Caco-2 (cell line): ENCODE measurements around the gene TBXAS1. TPM values are rescaled to one million over a fixed set of nuclear protein-coding genes. Genes with fewer than 3 reads are reported as not detected.

Source experiments
- BruUV-seq: library from RNA; stranded (reverse); fragments of 400-500 nt; replicated peaks from 2 replicates; lab custom pipeline; 2021; lab: Mats Ljungman, UMichigan
- CTCF ChIA-PET: fragments of 300-600 bp; sonication (Branson Sonifier 250); formaldehyde crosslinking; loops from one replicate; lab custom pipeline; 2022; ENCODE audit warnings: antibody characterized with exemption; lab: Charles Lee
- POLR2A ChIA-PET: fragments of 300-600 bp; sonication (Branson Sonifier 250); formaldehyde crosslinking; loops from one replicate; lab custom pipeline; 2022; ENCODE audit warnings: antibody characterized with exemption; lab: Charles Lee
- DNase-seq, 2 experiments: peaks; one replicate each; pipeline versions ENCODE4 v3.0.0 to v3.0.0-alpha.2; 2020 to 2022
- H3K27me3 ChIP-seq: replicated peaks from 2 replicates; pipeline ENCODE4 v1.6.0; 2011; ENCODE audit warnings: low read length; ENCODE audit not compliant: control insufficient read depth, insufficient read depth
- H3K36me3 ChIP-seq: 2 replicates; pipeline ENCODE4 v1.5.1; 2011; ENCODE audit warnings: low read length; ENCODE audit not compliant: control insufficient read depth, insufficient read depth
- H3K4me1 ChIP-seq: fragments of 250-450 bp; sonication (Bioruptor Pico); 2 replicates; pipeline ENCODE4 v1.5.1; 2020; ENCODE audit warnings: mild to moderate bottlenecking
- H3K4me3 ChIP-seq: 2 replicates; pipeline ENCODE4 v1.5.1; 2011; ENCODE audit warnings: low read depth, mild to moderate bottlenecking, control low read depth, low read length
- H3K9me3 ChIP-seq: fragments of 250-450 bp; sonication (Bioruptor Pico); 2 replicates; pipeline ENCODE4 v1.5.1; 2020; ENCODE audit warnings: mild to moderate bottlenecking, moderate library complexity
- H3K27ac Mint-ChIP-seq: one replicate; pipeline ENCODE4 v1.8.0; 2022; ENCODE audit warnings: mixed read lengths; ENCODE audit not compliant: unreplicated experiment
- H3K27me3 Mint-ChIP-seq: one replicate; pipeline ENCODE4 v1.8.0; 2022; ENCODE audit warnings: mixed read lengths; ENCODE audit not compliant: insufficient read depth, unreplicated experiment
- H3K36me3 Mint-ChIP-seq: one replicate; pipeline ENCODE4 v1.8.0; 2022; ENCODE audit warnings: mild to moderate bottlenecking, mixed read lengths; ENCODE audit not compliant: insufficient read depth, unreplicated experiment
- H3K4me1 Mint-ChIP-seq: one replicate; pipeline ENCODE4 v1.8.0; 2022; ENCODE audit warnings: low read depth, mixed read lengths; ENCODE audit not compliant: unreplicated experiment
- H3K4me3 Mint-ChIP-seq: one replicate; pipeline ENCODE4 v1.8.0; 2022; ENCODE audit warnings: mild to moderate bottlenecking, moderate library complexity, mixed read lengths; ENCODE audit not compliant: unreplicated experiment
- H3K9me3 Mint-ChIP-seq: one replicate; pipeline ENCODE4 v1.8.0; 2022; ENCODE audit warnings: mixed read lengths; ENCODE audit not compliant: unreplicated experiment
- intact Hi-C: fragments of 100-400 bp; cut with micrococcal nuclease; formaldehyde crosslinking; loops from one replicate; pipeline ENCODE4 v1.10.0; 2022; ENCODE audit not compliant: unreplicated experiment
- total RNA-seq: library from RNA; stranded (reverse); gene quantifications from 2 replicates; pipeline ENCODE4 v1.2.3, GENCODE V29; 2022
- TF ChIP-seq, protein P1 (sequence below), 2 experiments: fragments of 200-600 bp in 1 of 2; IDR thresholded peaks; 1 replicate in 1 of 2; 2 replicates in 1 of 2; pipeline versions ENCODE4 v1.5.1 to v1.8.0; 2011 to 2022; ENCODE audit warnings: antibody characterized with exemption in 1 of 2, control low read depth in 1 of 2, inconsistent platforms in 1 of 2, low read depth in 1 of 2, low read length in 1 of 2, mild to moderate bottlenecking in 1 of 2, moderate library complexity in 1 of 2; ENCODE audit not compliant: insufficient read depth in 1 of 2, severe bottlenecking in 1 of 2, unreplicated experiment in 1 of 2

The TBXAS1 gene
- total RNA-seq, 1 experiment from 2014 or later: 1.6 TPM

DNA sequence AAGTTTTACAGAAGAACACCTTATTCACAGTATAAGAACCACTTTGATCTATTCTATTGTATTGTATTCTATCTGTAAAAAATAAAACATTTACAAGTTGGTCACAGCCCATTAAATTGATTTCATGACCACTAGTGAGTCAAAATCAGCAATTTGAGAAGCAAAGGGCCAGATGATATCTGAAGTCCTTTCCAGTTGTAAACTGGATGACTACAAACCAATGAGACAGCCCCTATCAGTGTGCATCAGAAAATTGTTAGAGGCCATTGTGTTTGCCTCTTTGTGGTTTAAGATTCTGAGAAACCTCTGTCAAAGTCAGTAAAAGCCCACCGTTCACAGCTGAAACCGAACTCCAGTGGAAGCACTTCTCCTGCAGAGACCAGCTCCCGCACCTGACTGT lies 54.8 kb downstream of the TBXAS1 start:
- no peaks in the 10 kb centered on the region for H3K36me3 Mint-ChIP-seq
- POLR2A ChIA-PET: no interaction called here
- Histone ChIP-seq H3K4me1 (no peaks in the 10 kb centered on the region), H3K4me3 (no peak overlapping the region), H3K27me3 (no peaks in the 10 kb centered on the region), H3K36me3 (no peaks in the 10 kb centered on the region), H3K9me3 (no peaks in the 10 kb centered on the region)
- TF ChIP-seq, protein P1, sequence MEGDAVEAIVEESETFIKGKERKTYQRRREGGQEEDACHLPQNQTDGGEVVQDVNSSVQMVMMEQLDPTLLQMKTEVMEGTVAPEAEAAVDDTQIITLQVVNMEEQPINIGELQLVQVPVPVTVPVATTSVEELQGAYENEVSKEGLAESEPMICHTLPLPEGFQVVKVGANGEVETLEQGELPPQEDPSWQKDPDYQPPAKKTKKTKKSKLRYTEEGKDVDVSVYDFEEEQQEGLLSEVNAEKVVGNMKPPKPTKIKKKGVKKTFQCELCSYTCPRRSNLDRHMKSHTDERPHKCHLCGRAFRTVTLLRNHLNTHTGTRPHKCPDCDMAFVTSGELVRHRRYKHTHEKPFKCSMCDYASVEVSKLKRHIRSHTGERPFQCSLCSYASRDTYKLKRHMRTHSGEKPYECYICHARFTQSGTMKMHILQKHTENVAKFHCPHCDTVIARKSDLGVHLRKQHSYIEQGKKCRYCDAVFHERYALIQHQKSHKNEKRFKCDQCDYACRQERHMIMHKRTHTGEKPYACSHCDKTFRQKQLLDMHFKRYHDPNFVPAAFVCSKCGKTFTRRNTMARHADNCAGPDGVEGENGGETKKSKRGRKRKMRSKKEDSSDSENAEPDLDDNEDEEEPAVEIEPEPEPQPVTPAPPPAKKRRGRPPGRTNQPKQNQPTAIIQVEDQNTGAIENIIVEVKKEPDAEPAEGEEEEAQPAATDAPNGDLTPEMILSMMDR (IDR thresholded peaks at IDR 0.05; ENCODE audit: insufficient read depth in 1 of 2, low read depth in 1 of 2, low read length in 1 of 2, severe bottlenecking in 1 of 2, unreplicated experiment in 1 of 2): no peak
- peaks cover 6% of the 10 kb centered on the region for H3K27me3 Mint-ChIP-seq
- CTCF ChIA-PET: no interaction called here
- no TSS peak for BruUV-seq
- intact Hi-C loops: no loop called here
- DNase-seq: no peak
- no peak overlapping the region for H3K4me3 Mint-ChIP-seq
- peaks cover 7% of the 10 kb centered on the region for H3K9me3 Mint-ChIP-seq
- H3K27ac Mint-ChIP-seq: no peak overlapping the region
- peaks cover 7% of the 10 kb centered on the region for H3K4me1 Mint-ChIP-seq

DNA sequence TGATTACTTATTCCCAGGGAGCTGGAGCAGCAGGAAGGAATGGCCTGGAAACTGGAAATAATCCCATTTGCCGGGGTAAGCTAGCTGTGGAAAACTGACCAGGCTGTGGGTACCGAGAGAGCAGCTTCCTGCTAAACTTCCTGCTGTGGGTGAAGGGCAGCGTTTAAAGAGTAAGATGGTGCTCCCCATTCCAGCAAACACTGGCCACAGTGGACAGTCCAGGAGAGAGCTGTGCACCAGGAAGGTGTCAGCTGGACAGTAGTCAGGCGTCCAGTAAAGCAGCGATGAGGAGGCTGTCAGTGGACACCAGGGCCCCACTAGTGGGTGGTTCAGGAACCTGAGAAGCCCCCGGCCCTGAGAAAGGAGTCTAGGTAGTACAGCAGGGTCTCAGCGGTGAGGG lies 55.4 kb downstream of the TBXAS1 start:
- H3K4me3 Mint-ChIP-seq: no peak overlapping the region
- Histone ChIP-seq H3K27me3 (no peaks in the 10 kb centered on the region), H3K36me3 (no peaks in the 10 kb centered on the region), H3K4me3 (no peak overlapping the region), H3K9me3 (no peaks in the 10 kb centered on the region), H3K4me1 (no peaks in the 10 kb centered on the region)
- no peaks in the 10 kb centered on the region for H3K36me3 Mint-ChIP-seq
- intact Hi-C loops: no loop called here
- POLR2A ChIA-PET: no interaction called here
- TF ChIP-seq, protein P1 (IDR thresholded peaks at IDR 0.05; ENCODE audit: insufficient read depth in 1 of 2, low read depth in 1 of 2, low read length in 1 of 2, severe bottlenecking in 1 of 2, unreplicated experiment in 1 of 2): no peak
- BruUV-seq: no TSS peak
- peaks cover 6% of the 10 kb centered on the region for H3K27me3 Mint-ChIP-seq
- peaks cover 11% of the 10 kb centered on the region for H3K9me3 Mint-ChIP-seq
- CTCF ChIA-PET: no interaction called here
- H3K27ac Mint-ChIP-seq: no peak overlapping the region
- DNase-seq: no peak
- peaks cover 7% of the 10 kb centered on the region for H3K4me1 Mint-ChIP-seq

DNA sequence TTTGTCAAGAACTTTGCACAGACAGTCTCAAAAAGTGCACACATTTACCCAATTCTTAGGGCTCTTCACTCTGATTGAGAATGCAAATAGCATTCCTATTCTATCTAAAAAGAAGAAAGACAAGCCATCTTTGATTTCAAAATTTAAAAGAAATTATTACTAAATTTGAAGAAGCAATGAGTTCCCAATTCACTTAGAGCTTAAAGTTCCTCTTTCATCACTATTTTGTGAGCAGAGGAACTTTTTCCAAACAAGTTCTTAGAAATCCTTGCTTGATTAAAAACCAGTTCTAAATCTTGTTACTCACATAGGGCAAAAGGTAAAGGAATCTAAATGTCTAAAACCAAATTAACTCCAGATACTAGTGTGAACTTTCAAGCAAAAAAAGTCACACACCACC lies 56.4 kb downstream of the TBXAS1 start:
- H3K4me1 Mint-ChIP-seq: no peaks in the 10 kb centered on the region
- H3K4me3 Mint-ChIP-seq: no peak overlapping the region
- no peak overlapping the region for H3K4me3 ChIP-seq
- no TSS peak for BruUV-seq
- ChIA-PET CTCF (no interaction called here), POLR2A (no interaction called here)
- no peaks in the 10 kb centered on the region for H3K36me3 Mint-ChIP-seq
- no peak overlapping the region for H3K27ac Mint-ChIP-seq
- no peaks in the 10 kb centered on the region for H3K36me3 ChIP-seq
- no peaks in the 10 kb centered on the region for H3K9me3 ChIP-seq
- no peaks in the 10 kb centered on the region for H3K27me3 ChIP-seq
- H3K27me3 Mint-ChIP-seq: peaks cover 6% of the 10 kb centered on the region
- no peak for DNase-seq
- intact Hi-C loops: no loop called here
- peaks cover 11% of the 10 kb centered on the region for H3K9me3 Mint-ChIP-seq
- TF ChIP-seq, protein P1 (IDR thresholded peaks at IDR 0.05; ENCODE audit: insufficient read depth in 1 of 2, low read depth in 1 of 2, low read length in 1 of 2, severe bottlenecking in 1 of 2, unreplicated experiment in 1 of 2): no peak
- no peaks in the 10 kb centered on the region for H3K4me1 ChIP-seq
